ENCODE data around the gene DIRAS1.
"Not testable (repeated sequence)": the region's sequence is repeated elsewhere in the genome, so short reads cannot be mapped to it uniquely, and the experiment has no call there.

Gene DIRAS1

DNA sequence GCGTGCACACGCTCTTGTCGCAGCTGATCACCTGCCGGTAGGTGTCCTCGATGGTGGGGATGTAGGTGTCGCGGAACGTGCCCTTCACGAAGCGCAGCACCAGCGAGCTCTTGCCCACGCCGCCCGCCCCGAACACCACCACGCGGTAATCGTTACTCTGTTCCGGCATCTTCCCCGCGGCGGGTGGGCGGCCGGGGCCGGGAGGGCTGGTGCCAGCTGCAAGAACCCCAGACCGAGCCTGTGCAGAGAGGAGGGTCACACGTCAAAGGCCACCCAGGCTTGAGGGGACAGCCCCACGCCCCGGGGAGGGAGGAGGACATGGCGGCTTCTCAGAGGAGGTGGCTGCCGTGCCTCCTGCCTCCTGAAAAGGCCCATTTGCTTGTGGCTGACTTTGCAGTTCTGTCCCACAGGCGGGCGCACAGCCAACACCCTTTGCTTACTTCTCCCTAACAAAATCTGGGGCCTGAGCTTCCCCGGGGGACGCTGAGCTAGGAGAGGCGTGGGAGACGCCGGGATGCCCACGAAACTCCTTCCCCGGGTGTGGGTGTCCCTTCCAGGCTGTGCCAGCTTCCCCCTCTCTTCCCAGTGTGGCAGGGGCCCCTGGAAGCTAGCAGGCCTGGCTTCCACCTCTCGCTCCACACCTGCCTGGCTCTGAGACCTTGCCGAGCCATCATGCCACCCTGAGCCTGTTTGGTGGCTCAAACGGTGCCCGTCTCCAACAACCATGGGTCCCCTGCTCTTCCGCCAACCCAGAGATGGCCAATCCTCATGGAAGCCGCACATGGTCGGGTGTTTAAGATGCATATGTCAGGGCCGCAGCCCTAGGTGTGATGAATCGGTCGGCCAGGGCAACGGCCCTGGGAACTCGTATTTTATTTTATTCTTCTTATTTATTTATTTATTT lies 3.3 kb downstream of the DIRAS1 start:
- no peak for DNase-seq (ENCODE audit: low read depth)

DNA sequence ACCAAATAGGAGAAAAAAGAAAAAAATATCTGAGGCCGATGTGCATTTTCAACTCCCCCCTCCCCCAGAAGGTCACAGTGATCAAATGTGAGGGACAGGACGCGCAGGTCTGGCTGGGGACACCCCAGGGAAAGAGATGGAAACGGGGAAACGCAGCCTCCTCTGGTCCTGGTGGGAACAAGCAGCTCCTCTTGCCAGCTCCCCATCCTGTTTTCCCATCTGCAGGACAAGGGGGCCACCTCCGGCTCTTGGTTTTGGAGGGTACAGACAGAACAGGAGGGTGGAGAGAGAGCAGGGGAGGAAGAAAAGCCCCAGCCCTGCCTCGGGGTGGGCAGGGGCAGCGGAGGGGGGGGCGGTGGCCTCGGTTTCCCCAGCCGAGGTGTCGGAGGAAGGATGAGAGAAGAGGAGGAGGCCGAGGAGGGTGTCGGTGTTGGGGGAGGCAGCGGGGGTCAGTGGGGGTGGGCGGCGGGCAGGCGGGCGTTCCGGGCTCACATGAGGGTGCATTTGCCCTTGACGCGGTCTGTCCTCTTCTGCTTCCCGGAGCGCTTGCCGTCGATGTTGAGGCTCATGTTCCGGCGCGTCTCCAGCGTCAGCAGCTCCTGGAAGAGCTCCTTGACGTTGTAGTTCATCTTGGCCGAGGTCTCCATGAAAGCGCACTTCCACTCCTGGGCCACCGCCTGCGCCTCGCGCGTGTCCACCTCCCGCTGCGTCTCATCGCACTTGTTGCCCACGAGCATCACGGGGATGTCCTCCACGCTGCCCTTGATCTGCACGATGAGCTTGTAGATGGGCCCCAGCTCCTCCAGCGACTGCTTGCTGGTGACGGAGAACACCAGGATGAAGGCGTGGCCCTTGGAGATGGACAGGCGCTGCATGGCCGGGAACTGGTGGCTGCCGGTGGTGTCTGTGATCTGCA lies 4.2 kb downstream of the DIRAS1 start:
- no peak overlapping the region for H3K4me3 ChIP-seq (ENCODE audit: low read depth, low read length)
- TF ChIP-seq CTCF (IDR thresholded peaks at IDR 0.05; ENCODE audit: low read depth, low read length, missing control alignments): no peak
- in situ Hi-C loops (cut with HindIII; ENCODE audit: low sequenced_read_pairs): no loop called here
- no peak for DNase-seq (ENCODE audit: low read depth)

More for the DNA sequence above, 3.3 kb downstream of the DIRAS1 start:
- TF ChIP-seq CTCF (IDR thresholded peaks at IDR 0.05; ENCODE audit: low read depth, low read length, missing control alignments): no peak
- in situ Hi-C loops (cut with HindIII; ENCODE audit: low sequenced_read_pairs): no loop called here
- no peak overlapping the region for H3K4me3 ChIP-seq (ENCODE audit: low read depth, low read length)

DNA sequence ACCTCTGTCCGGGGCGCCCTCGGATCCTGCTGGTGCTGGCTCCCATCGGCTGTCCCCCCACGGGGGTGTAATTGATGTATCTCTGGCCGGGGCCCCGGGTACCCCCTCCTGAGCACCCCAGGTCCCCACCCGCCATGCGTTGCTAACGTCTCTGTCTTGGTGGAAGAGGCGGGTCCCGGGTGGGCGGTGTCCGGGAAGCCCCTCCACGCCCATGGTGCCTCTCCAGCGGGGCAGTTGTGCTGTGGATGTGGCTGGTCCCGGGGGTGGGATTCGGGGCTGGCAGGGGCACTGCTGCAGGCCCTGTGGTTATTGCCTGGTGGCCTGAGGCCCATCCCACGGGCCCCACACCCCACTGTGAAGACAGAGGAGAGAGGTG lies 4.9 kb downstream of the DIRAS1 start:
- DNase-seq (ENCODE audit: low read depth): no peak
- in situ Hi-C loops (cut with HindIII; ENCODE audit: low sequenced_read_pairs): no loop called here
- H3K4me3 ChIP-seq (ENCODE audit: low read depth, low read length): no peak overlapping the region
- TF ChIP-seq CTCF (IDR thresholded peaks at IDR 0.05; ENCODE audit: low read depth, low read length, missing control alignments): no peak

DNA sequence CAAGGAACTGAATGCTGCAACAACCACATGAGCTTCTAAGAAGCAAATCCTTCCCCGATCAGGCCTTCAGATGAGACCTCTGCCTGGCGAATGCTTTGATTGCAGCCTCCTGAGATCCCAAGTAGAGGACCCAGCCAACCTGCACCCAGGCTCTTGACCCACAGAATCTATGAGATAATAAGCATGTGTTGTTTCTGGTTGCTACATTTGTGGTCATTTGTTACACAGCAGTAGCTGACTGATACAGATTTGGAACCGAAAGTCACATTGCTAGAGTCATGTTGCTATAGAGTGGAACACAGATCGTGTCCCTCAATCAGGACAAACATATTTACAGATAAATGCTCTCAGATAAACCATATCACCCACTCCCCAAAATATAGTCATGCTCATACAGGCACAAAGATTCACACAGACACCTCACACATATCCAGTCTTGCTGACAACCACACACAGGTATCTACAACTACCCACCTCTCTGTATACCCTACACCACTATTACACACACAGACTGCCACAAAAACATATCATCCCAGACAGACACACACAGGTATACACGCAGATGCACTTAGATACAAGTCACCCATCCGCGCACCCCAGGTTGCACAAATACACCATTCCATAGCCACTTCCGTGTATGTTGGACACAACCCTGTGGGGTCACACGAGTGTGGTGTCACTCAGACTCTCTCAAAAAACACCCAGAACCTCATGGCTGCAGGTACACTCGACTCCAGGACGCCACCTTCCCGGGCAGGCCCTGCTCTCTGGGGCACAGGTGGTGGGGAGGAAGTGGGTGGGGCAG lies 5.5 kb downstream of the DIRAS1 start:
- in situ Hi-C loops (cut with HindIII; ENCODE audit: low sequenced_read_pairs): no loop called here
- no peak for DNase-seq (ENCODE audit: low read depth)
- TF ChIP-seq CTCF (IDR thresholded peaks at IDR 0.05; ENCODE audit: low read depth, low read length, missing control alignments): no peak
- H3K4me3 ChIP-seq (ENCODE audit: low read depth, low read length): no peak overlapping the region

- in situ Hi-C loops (cut with HindIII; ENCODE audit: low sequenced_read_pairs): no loop called here
- no peak for TF ChIP-seq CTCF (IDR thresholded peaks at IDR 0.05; ENCODE audit: low read depth, low read length, missing control alignments)
These were observed 6.5 kb downstream of the DIRAS1 start for GRCh38 chr19:2714531-2715269.

GRCh38 chr19:2714102-2714501 lies 7.1 kb downstream of the DIRAS1 start:
- H3K4me3 ChIP-seq (ENCODE audit: low read depth, low read length); in situ Hi-C loops (cut with HindIII; ENCODE audit: low sequenced_read_pairs); DNase-seq (ENCODE audit: low read depth): not testable (repeated sequence)

More at GRCh38 chr19:2714531-2715269, 6.5 kb downstream of the DIRAS1 start:
- no peak overlapping the region for H3K4me3 ChIP-seq (ENCODE audit: low read depth, low read length)
- DNase-seq (ENCODE audit: low read depth): no peak

- in situ Hi-C loops (cut with HindIII; ENCODE audit: low sequenced_read_pairs); H3K4me3 ChIP-seq (ENCODE audit: low read depth, low read length); DNase-seq (ENCODE audit: low read depth): not testable (repeated sequence)
These were observed 8.0 kb downstream of the DIRAS1 start for GRCh38 chr19:2713170-2713569.

All from astrocyte of the cerebellum (primary cell).